Panc1 (cell line): ENCODE results near the gene SH3TC1. TPM values are rescaled to one million over a fixed set of nuclear protein-coding genes. Genes with fewer than 3 reads are reported as not detected.

Experiments used
- ATAC-seq: fragments of 200-7000 bp; cut with Tn5 transposase; 2 replicates; pipeline ENCODE4 v1.9.1; 2020; ENCODE audit warnings: mild to moderate bottlenecking, moderate library complexity
- BruUV-seq: library from RNA; stranded (reverse); fragments of 400-500 nt; replicated peaks from 2 replicates; lab custom pipeline; 2021; lab: Mats Ljungman, UMichigan
- CTCF ChIA-PET: fragments of 300-600 bp; sonication (Branson Sonifier 250); formaldehyde crosslinking; loops from one replicate; lab custom pipeline; 2022; ENCODE audit warnings: antibody characterized with exemption; lab: Charles Lee
- POLR2A ChIA-PET: fragments of 300-600 bp; sonication (Branson Sonifier 250); formaldehyde crosslinking; loops from one replicate; lab custom pipeline; 2022; ENCODE audit warnings: antibody characterized with exemption; lab: Charles Lee
- DNase-seq: peaks from one replicate; pipeline ENCODE4 v3.0.0-alpha.2; 2010; ENCODE audit warnings: low read depth, low spot score
- H3K27ac ChIP-seq: 2 replicates; pipeline ENCODE4 v1.5.1; 2011; ENCODE audit warnings: mild to moderate bottlenecking, low read length, inconsistent platforms
- H3K27me3 ChIP-seq: fragments of 200-500 bp; sonication (Bioruptor generic); 2 replicates; pipeline ENCODE4 v1.6.0; 2014; ENCODE audit warnings: low read length, inconsistent platforms; ENCODE audit not compliant: control insufficient read depth, insufficient read depth
- H3K36me3 ChIP-seq: fragments of 200-500 bp; sonication (Bioruptor generic); 2 replicates; pipeline ENCODE4 v1.5.1; 2014; ENCODE audit warnings: inconsistent platforms, mild to moderate bottlenecking, low read length, moderate library complexity; ENCODE audit not compliant: control insufficient read depth, insufficient read depth
- H3K4me1 ChIP-seq: 2 replicates; pipeline ENCODE4 v1.5.1; 2011; ENCODE audit warnings: inconsistent platforms, mild to moderate bottlenecking, low read length, moderate library complexity; ENCODE audit not compliant: control insufficient read depth, insufficient read depth
- H3K4me3 ChIP-seq, 2 experiments: 2 replicates each; pipeline ENCODE4 v1.5.1; 2011 to 2012; ENCODE audit warnings: low read depth in 2 of 2, low read length in 2 of 2, mild to moderate bottlenecking in 2 of 2, inconsistent platforms in 1 of 2, moderate library complexity in 1 of 2
- H3K9me3 ChIP-seq: fragments of 200-500 bp; sonication (Bioruptor generic); 2 replicates; pipeline ENCODE4 v1.5.1; 2014; ENCODE audit warnings: low read depth, mild to moderate bottlenecking, inconsistent platforms, low read length, moderate library complexity; ENCODE audit not compliant: control insufficient read depth, insufficient read depth
- POLR2AphosphoS5 ChIP-seq: IDR thresholded peaks from 2 replicates; pipeline ENCODE4 v1.6.1; 2012; ENCODE audit warnings: mild to moderate bottlenecking, low read depth, low read length, moderate library complexity
- SIN3A ChIP-seq: IDR thresholded peaks from 2 replicates; pipeline ENCODE4 v1.6.1; 2012; ENCODE audit warnings: low read depth, mild to moderate bottlenecking, low read length, moderate library complexity, borderline replicate concordance; ENCODE audit not compliant: insufficient read depth
- TCF7L2 ChIP-seq: IDR thresholded peaks from 2 replicates; pipeline ENCODE4 v1.6.1; 2011; ENCODE audit warnings: mild to moderate bottlenecking, low read depth, low read length, inconsistent platforms
- in situ Hi-C: cut with HindIII; loops from 2 replicates; pipeline ENCODE4 v1.10.0; 2016; ENCODE audit warnings: low sequenced_read_pairs, low pct_unique_long_range_greater_than_20kb
- intact Hi-C: fragments of 100-400 bp; cut with micrococcal nuclease; formaldehyde crosslinking; loops from one replicate; pipeline ENCODE4 v1.10.0; 2022; ENCODE audit not compliant: unreplicated experiment
- total RNA-seq: library from RNA; stranded (reverse); gene quantifications from one replicate; pipeline ENCODE4 v1.2.1, GENCODE V29; 2021; ENCODE audit not compliant: unreplicated experiment
- TF ChIP-seq, protein P1 (sequence below): fragments of 450-650 bp; IDR thresholded peaks from 2 replicates; pipeline ENCODE4 v1.5.1; 2017; ENCODE audit warnings: mild to moderate bottlenecking
- TF ChIP-seq, protein P2 (sequence below), 2 experiments: IDR thresholded peaks; 2 replicates each; pipeline ENCODE4 v1.6.1; 2011 to 2012; ENCODE audit warnings: low read depth in 2 of 2, control low read depth in 1 of 2, low read length in 1 of 2, mild to moderate bottlenecking in 1 of 2, moderate library complexity in 1 of 2; ENCODE audit not compliant: insufficient read depth in 1 of 2

The SH3TC1 gene
- total RNA-seq, 1 experiment from 2014 or later: 4.5 TPM

DNA sequence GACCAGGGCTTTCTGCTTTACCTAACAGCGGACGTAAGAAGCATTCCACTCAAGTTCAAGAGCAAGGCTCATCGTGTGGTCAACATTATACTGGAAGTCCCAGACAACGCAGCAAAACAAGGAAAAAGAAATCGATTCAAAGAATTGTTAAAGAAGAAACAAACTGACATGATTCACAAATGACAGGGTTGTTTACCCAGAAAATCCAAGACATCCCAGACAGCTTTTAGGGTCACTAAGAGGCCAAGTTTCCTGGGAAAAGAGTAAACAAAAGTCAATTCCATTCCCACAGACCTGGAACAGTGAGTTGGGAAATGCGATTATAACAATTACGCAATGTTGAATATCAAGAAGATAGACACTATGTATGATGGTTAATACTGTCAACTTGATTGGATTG, 49.0 kb downstream of the SH3TC1 start:
- in situ Hi-C loops: no loop called here
- Histone ChIP-seq H3K36me3 (no peaks in the 10 kb centered on the region), H3K9me3 (no peaks in the 10 kb centered on the region), H3K4me3 (no peak overlapping the region), H3K27ac (no peak overlapping the region), H3K27me3 (no peaks in the 10 kb centered on the region), H3K4me1 (no peaks in the 10 kb centered on the region)
- ChIA-PET CTCF (interaction anchor here (0.6 kb wide), 1 partner anchor 61 kb away, joined by 3 read pairs; no protein-coding TSS in a partner anchor), POLR2A (no interaction called here)
- ATAC-seq (no peak), DNase-seq (no peak)
- no TSS peak for BruUV-seq
- TF ChIP-seq TCF7L2 (no peak), POLR2AphosphoS5 (no peak), SIN3A (no peak)
- TF ChIP-seq, protein P1, sequence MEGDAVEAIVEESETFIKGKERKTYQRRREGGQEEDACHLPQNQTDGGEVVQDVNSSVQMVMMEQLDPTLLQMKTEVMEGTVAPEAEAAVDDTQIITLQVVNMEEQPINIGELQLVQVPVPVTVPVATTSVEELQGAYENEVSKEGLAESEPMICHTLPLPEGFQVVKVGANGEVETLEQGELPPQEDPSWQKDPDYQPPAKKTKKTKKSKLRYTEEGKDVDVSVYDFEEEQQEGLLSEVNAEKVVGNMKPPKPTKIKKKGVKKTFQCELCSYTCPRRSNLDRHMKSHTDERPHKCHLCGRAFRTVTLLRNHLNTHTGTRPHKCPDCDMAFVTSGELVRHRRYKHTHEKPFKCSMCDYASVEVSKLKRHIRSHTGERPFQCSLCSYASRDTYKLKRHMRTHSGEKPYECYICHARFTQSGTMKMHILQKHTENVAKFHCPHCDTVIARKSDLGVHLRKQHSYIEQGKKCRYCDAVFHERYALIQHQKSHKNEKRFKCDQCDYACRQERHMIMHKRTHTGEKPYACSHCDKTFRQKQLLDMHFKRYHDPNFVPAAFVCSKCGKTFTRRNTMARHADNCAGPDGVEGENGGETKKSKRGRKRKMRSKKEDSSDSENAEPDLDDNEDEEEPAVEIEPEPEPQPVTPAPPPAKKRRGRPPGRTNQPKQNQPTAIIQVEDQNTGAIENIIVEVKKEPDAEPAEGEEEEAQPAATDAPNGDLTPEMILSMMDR: no peak
- TF ChIP-seq, protein P2, sequence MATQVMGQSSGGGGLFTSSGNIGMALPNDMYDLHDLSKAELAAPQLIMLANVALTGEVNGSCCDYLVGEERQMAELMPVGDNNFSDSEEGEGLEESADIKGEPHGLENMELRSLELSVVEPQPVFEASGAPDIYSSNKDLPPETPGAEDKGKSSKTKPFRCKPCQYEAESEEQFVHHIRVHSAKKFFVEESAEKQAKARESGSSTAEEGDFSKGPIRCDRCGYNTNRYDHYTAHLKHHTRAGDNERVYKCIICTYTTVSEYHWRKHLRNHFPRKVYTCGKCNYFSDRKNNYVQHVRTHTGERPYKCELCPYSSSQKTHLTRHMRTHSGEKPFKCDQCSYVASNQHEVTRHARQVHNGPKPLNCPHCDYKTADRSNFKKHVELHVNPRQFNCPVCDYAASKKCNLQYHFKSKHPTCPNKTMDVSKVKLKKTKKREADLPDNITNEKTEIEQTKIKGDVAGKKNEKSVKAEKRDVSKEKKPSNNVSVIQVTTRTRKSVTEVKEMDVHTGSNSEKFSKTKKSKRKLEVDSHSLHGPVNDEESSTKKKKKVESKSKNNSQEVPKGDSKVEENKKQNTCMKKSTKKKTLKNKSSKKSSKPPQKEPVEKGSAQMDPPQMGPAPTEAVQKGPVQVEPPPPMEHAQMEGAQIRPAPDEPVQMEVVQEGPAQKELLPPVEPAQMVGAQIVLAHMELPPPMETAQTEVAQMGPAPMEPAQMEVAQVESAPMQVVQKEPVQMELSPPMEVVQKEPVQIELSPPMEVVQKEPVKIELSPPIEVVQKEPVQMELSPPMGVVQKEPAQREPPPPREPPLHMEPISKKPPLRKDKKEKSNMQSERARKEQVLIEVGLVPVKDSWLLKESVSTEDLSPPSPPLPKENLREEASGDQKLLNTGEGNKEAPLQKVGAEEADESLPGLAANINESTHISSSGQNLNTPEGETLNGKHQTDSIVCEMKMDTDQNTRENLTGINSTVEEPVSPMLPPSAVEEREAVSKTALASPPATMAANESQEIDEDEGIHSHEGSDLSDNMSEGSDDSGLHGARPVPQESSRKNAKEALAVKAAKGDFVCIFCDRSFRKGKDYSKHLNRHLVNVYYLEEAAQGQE (IDR thresholded peaks at IDR 0.05; ENCODE audit: insufficient read depth in 1 of 2, low read depth in 2 of 2, low read length in 1 of 2): no peak
- intact Hi-C loops: no loop called here

DNA sequence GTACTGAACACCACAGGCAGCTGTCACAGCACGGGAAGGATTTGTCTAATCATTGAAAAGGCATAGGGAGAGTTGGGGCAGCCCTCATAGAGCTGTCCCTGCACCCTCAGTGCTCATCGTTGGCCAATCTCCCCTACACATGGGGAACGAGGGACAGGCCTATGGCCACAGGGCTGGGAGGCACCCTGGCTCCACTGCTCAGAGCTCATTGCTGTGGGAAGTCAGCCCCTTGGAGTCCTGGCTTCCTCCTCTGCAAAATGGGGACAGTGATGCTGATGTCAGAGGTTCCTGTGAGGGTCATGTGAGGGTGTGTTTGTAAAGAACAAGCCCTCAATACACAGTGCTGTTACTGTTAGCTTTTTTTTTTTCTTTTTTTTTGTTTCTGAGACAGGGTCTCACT, 51.1 kb downstream of the SH3TC1 start:
- no peak for TF ChIP-seq TCF7L2
- no peak for TF ChIP-seq SIN3A
- no peak for TF ChIP-seq POLR2AphosphoS5
- TF ChIP-seq, protein P2 (IDR thresholded peaks at IDR 0.05; ENCODE audit: insufficient read depth in 1 of 2, low read depth in 2 of 2, low read length in 1 of 2): no peak
- TF ChIP-seq, protein P1: no peak
- no peaks in the 10 kb centered on the region for H3K4me1 ChIP-seq
- ChIA-PET CTCF (no interaction called here), POLR2A (no interaction called here)
- H3K4me3 ChIP-seq: no peak overlapping the region
- no peak for DNase-seq
- H3K27ac ChIP-seq: no peak overlapping the region
- H3K27me3 ChIP-seq: no peaks in the 10 kb centered on the region
- no peaks in the 10 kb centered on the region for H3K9me3 ChIP-seq
- H3K36me3 ChIP-seq: no peaks in the 10 kb centered on the region
- ATAC-seq: no peak
- in situ Hi-C loops (no loop called here), intact Hi-C loops (no loop called here)
- BruUV-seq: no TSS peak
